ENCODE data around the gene GTF3C5.

- TF ChIP-seq CTCF (IDR thresholded peaks at IDR 0.05) (no peak), EP300 (IDR thresholded peaks at IDR 0.05) (no peak), POLR2A (IDR thresholded peaks at IDR 0.05) (no peak)
Observed at GRCh38 chr9:133057553-133057952, 26.8 kb downstream of the GTF3C5 start.

Measured in ovary (tissue), 3 donors.